GM03348 (cell line): Measurements from ENCODE around the gene BIRC5.
A peak's percentile ranks its signal among the peaks of the same experiment; 100 is the strongest.
"Not testable (repeated sequence)": the region's sequence is repeated elsewhere in the genome, so short reads cannot be mapped to it uniquely, and the experiment has no call there.

Experiments used
- DNase-seq: peaks from one replicate; pipeline ENCODE4 v3.0.0; 2012; ENCODE audit warnings: low spot score

The BIRC5 gene

DNA sequence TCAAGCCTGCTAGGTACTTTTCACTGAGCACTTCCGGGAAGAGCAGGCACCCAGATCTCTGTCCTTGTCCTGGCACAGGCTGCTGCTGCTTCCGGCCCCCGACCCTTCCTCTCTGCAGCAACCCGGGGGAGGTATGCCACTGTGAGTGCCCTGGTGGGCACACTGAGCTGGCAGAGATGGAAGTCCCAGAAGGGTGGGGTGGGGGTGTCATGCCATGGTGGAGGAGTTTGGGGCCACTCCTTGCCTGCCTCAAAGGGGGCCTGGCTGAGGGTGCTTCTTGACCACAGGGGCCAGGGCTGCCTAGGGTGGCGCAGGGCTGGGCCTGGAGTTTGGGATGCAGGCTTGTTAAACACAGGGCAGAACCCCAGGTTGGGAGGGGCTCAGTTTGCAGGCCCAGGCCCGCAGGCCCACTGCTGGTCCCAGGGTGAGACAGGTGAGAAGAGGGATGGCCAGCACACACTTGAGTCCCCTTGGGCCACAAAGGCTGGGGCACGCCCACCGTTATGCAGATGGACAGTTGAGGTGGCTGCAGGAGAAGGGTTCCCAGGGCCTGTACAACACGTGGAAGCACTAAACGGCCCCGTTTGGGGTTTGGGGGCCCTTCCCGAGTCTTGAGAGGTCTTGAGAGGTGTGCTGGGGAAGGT lies 26.1 kb downstream of the BIRC5 start:
- DNase-seq, result no peak

DNA sequence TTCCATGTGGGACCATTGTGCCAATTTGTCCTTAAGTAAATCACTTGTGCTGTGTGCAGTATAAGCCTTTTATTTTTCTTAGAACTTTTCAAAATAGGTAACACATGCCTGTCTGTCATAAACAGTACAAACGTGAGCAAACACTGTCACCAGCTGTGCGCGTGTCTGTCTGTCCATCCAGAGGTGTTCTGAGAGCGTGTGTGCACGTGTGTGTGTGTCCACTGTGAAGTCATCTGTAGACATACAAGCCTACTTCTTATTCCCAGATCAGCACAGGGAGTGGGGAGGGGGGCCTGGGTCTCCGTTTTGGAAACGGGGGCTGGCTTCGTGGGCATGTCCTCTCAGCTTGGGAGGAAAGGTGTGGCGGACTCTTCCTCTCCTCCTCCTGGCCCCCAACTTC lies 26.8 kb downstream of the BIRC5 start:
- DNase-seq, result no peak

DNA sequence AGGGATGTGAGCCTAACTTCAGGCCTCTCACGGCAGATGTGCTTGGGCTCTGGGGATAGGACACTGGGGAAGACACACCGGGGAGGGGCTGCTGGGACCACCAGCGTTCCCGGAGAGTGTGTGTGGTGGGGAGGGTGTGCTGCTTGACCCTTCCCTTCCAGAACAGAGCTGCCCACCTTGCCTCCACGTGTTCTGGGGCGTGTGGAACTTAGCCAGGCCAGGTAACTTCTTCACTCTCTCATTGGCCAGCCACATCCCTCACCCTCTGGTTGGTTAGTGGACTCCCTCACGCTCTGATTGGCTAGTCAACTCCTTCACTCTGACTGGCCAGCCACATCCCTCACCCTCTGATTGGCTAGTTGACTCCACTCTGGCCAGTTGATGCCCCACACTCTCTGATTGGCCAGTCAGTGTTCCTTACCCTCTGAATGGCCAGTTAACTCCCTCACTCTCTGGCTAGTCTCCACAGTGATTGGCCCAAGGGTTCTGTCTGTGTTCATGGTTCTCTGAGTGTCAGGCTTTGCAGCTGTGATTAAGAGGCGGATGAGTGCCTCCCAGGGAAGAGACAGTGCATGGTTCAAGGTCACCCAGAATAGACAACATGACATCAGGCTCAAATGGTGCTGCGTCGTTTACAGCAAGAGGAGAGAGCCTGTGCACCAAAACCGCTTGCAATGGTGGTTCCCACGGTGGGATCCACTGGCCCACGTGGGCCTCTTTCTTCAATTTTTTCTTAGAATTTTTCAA lies 27.4 kb downstream of the BIRC5 start:
- peak; percentile 47 for DNase-seq

DNA sequence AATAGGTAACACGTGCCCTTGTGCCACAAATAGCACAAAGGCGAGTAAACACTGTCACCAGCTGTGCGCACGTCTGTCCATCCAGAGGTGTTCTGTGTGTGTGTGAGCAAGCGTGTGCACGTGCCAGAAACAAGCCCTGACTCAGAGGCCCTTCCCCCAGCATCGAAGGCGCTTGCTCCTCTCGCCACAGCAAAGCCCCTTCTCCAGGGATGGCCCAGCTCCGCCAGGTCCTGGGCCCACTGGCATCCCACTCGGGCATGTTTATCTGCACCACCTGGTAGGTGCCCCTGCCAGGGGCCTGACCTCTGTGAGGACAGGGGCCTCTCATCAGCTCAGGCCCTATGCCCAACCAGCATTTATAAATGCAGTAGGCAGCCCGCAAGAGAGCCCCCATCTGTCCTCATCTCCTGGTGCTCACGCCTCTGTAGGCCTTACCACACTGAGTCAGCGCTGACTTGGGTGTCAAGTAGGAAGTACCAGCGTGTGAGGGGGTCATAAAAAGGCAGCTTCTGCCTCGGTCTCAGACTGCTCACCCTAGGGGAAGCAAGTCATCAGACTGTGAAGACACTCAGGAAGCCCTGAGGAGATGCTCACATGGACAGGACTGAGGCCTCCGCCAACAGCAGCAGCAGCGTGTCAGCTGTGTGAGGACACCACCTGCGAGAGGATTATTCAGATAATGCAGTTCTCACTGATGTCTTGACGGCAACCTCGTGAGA lies 28.1 kb downstream of the BIRC5 start:
- DNase-seq, result no peak

DNA sequence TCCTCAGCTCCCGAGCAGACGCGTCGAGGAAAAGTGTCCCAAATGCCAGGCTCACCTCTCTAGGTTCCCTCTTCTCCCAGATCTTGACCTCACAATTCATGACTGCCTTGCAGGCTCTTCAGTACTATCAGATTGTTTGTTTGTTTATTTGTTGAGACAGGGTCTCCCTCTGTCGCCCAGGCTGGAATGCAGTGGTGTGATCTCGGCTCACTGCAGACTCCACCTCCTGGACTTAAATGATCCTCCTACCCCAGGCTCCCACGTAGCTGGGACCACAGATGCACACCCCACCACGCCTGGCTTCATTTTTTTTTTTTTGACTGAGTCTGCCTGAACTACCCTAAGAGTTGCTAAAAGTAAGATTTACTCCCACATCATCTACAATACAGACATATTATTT lies 33.3 kb downstream of the BIRC5 start:
- no peak for DNase-seq

DNA sequence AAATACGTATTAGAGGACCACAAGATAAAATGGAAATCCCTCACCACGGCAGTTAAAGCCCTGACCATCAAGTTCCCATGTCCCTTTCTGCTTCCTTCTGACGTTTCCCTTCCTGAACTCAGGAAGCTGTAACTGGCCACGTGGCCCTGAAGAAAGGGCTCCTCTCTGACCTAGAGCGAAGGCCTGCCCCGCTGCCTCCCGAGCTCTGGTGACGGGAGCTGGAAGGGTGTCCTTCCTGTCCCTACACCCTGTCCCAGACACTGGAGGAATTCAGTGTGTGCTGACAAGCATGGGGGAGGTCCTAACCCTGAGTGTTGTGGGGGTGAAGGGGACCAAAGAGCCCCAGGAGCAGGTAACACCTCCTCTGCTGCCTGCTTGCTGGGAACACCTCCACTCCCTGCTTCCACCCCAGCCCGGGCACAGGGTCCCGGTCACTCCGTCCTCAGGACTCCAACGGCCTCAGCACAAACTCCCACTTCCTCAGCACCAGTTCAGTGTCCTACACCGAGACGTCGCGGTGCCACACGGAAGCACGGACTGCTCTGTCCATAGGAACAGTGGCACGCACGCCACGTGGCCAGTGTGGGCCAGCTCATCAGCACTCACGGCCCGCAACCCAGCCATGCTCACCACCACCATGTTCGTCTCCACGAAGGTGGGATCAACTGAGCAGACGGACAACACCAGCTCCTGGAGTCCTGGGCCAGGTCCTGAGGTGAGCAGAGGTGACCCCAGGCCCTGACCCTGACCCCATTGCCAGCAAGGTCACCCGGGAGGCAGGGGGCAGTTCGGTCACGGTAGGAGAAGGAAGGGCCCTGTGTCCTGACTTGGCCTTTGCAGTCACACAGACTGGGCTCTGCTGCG lies 34.2 kb downstream of the BIRC5 start:
- DNase-seq, result no peak

DNA sequence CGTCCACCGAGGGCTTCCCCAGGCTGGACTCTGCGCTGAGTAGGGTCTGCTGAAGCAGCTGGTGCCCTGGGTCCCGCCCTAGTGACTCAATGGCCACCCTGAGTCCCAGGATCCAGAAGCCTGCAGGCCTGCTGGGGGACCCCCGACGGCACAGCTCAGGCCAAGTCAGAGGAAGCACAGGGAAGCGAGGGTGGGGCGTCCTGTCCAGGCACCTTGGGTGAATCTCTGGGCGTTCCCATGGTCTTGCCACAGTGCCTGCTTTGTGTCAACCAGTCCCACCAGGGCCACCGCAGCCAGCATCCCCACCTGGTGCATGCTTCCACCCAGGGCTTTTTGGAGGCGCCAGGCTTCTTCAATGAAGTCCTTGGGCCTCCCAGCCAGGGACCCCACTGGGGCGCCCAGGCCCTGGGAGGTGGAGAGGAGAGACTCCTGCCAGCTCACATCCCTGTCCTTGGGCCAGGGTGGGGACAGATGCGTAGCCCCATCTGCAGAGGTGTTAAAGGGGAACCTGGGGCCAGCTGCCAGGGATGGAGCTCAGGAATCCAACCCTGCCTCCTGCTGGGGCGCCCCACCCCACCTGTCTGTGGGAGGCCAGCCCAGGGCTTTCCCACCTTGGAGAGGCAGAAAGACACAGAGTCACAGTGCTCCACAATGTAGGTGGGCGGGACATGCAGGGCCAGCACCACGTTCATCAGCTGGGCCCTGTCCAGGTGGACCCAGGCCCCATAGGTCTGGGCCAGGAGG lies 35.2 kb downstream of the BIRC5 start:
- DNase-seq, result no peak

DNA sequence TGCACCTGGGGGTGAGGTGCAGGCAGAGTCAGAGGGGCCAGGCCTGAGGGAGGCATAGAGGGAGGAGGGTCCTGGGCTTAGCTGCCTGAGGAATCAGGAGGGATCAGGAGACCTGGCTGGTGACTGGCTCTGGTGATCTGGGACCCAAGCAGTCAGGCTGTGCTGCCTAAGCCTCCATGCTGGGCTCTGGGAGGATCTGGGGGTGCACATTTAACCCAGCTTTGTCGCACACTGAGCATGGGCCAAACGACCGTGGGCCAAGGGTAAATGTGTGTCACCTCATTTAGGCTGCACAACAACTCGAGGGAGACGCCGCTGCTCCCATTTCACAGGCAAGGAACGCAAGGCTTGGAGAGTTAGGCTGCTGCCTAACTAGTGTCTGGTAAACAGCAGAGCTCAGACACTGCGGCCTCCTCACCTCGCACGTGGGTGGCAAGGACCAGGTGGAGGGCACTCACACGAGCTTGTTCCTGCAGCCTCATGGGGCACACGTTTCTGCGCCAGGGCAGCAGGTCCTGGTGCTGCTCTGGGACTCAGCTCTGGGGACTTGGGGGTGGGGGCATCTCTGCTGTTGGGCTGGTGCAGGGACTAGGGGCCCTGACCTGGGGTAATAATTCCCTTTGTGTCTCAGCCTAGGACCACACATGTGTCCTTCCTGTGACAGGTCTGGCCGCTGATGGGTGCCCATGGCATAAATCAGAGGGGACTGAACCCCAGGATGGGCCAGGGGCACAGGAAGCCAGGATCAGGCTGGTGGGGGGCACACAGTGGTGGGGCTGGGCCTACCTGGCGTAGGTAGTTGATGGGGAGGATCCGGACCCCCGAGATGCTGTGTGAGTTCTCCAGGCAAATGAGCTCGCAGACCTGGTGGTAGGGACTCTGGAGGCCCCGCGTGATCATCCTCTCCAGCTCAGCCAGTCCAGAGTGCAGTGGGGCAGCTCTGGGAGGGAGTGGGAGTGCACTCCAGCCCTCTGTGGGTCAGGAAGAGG lies 36.1 kb downstream of the BIRC5 start:
- DNase-seq, result no peak

DNA sequence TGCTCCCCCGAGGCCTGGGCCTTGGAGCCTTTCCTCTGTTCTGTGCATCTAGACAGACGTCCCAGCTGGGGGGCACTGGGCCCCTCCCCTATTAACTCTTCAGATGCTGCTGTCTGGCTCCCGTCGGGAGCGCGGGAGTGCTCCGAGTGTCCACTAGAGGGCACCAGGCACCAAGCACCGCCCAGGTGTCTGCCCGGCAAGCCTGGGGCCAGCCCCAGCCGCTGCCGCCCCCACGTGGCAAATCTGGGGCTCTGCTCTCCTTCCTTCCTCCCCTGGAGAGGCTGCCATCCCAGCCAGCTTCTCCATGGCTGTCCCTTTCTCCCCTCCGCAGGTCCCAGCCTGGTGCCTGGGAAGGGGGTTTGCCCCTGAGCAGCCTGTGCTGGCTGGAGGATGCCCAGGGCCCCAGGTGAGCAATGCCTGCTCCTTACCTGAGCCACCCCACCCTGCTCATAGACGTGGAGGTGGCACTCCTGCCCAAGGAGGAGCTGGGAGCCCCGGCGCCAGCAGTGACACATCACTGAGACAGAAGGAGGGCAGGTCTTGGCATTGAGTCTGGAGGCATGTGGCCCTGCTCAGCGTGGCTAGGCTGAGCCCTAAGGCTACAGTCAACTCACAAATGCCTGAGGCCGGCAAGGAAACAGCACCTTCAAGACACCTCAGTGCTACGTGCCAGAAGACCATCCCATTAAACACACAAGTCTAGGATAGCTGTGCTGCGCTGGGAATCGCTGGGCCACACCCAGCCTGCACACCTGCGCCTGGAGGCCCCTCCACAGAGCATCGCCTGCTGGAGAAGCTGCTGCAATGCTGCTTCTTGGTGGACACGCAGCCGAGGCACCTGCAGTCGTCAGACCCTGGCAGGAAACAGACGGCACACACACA lies 37.1 kb downstream of the BIRC5 start:
- DNase-seq, result peak; percentile 98

DNA sequence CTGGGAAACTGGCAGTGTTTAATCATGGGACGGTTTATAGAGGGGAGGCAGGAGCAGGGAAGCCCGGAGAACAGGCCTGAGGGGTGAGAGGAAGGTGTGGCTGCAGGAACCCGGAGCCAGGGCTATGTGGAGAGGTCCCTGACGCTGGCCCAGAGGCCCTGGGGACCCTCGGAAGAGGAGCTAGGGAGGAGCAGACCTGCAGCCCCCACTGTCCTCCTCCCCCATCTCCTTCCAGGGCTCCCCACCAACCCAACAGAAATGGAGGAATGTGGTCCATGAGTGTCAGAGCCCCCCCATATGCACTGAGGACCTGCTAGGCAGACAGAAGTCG lies 37.7 kb downstream of the BIRC5 start:
- DNase-seq, result no peak

DNA sequence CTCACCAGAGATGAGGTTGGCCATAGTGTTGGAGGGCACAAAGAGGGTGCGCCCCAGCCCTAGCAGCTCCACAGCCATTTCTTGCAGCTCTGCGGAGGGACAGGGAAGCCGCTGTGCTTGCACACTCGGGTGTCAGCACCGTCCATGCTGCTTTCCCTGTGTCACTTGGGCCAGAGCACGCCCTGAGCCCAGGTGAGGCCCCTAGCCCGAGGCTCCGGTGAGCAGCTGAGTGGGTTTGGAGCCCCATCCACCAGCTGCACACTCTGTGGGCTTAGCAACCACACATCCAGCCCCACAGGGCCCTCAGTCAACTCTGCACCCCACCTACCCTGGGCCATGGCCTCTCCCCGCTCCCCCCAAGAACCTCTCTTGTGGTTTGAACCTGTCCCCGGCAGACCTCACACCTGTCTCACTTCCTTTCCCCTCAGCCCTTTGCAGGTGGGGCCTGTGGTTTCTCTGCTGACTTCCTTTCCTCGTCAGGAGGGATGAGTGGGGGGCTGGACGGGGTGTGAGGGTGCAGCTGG lies 38.1 kb downstream of the BIRC5 start:
- no peak for DNase-seq

DNA sequence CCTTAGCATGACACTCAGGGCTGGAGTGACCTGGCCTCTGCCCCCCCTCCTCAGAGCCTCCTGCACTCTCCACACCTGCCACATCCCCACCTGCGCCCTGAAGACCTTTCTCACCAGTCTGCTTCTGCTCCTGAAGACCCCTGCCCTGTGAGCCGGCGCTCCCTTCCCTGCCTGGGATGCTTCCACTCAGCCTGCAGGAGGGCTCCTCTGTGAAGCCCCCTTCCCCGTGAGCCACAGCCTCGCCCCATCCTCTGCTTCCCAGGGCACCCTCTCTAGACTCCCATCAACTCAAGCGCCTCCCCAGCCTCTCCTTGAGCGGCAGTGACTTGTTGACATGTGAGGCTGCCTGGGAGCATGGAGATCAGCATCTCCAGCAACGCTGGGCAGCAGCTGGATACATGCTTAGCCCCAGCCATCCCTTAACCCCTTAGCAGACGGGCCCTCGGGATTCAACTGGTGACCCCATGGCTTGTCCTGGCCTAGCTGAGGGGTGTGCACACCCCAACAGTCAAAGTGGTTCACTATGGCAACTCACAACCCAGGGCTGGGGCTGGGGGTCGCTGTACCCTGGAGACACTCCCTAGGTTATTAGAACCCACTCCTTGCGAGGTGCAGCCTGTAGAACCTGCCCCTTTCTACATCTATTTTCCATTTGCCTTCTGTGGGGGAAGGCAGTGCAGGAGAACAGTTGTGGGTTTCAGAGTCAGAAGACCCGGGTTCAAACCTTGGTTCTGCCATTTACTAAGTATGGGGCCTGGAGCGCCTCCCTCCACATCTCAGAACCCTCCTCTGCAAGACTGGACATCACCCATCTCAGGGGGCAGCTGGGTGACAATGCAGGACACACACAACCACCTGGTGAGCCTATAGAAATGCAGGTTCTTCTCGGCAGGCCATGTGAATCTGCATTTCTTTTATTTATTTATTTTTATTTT lies 38.9 kb downstream of the BIRC5 start:
- DNase-seq, result no peak

DNA sequence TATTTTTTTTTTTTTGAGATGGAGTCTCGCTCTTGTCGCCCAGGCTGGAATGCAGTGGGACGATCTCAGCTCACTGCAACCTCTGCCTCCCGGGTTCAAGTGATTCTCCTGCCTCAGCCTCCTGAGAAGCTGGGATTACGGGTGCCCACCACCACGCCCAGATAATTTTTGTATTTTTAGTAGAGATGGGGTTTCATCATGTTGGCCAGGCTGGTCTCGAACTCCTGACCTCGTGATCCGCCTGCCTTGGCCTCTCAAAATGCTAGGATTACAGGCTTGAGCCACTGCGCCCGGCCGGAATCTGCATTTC lies 39.5 kb downstream of the BIRC5 start:
- DNase-seq, result not testable (repeated sequence)

DNA sequence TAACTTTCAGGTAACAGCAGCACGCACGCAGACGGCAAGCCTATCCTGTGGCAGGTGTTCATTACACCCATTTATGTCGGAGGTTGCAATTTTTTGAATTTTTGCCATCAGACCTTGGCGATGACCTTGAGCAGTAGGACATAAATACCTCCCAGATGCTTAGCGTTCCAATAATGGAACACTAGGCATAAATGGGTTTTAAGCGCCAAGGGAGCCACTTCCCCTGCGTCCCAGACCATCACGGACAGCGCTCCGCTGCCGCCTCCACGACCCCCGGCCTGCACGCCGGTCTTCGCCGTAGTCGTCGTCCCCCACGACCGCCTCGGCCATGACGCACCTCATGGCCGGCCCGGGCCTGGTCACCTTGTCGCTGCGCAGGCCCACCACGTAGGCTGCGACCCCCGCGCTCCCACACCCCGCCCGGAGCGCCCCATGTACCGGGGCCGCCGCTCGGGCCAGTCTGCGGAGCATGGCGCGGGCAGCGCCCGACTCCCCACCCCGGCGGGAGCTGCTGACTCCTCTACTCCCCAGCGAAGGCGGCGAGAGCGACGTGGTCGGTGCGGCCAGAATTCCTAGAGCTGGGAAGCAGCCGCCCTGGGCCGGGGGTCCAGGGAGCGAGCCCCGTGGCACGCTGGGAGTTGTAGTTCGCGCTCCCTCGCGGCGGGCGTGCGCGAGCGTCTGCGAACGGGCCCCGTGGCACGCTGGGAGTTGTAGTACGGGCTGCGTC lies 40.1 kb downstream of the BIRC5 start:
- DNase-seq, result peak; percentile 95

DNA sequence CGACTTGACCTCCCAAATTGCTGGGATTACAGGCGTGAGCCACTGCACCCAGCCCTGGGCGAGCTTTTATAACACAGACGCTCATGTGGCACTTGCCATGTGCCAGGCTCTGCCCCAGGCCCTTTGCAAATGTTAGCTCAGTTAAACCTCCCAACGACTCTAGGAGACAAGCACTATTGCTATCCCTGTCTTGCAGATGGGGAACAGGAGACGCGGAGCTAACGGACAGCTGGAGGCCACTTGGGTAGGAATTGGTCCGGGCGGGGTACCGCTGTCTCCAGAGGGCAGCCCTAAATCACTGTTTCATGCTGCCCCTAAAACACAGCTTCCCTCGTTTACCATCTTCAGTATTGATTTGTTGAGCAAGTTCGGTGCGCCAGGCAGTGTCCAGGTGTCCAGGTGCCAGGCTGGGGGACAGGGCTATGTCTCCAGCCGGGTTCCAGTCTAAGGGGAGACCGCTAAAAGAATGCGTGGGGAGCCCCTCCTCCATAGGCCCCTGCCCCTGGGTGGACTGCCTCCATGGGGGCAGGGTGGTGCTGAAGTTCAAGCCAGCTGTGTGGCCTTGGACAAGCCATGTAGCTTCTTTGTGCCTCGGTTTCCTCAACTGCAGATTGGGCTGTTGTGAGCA lies 41.1 kb downstream of the BIRC5 start:
- DNase-seq, result no peak

DNA sequence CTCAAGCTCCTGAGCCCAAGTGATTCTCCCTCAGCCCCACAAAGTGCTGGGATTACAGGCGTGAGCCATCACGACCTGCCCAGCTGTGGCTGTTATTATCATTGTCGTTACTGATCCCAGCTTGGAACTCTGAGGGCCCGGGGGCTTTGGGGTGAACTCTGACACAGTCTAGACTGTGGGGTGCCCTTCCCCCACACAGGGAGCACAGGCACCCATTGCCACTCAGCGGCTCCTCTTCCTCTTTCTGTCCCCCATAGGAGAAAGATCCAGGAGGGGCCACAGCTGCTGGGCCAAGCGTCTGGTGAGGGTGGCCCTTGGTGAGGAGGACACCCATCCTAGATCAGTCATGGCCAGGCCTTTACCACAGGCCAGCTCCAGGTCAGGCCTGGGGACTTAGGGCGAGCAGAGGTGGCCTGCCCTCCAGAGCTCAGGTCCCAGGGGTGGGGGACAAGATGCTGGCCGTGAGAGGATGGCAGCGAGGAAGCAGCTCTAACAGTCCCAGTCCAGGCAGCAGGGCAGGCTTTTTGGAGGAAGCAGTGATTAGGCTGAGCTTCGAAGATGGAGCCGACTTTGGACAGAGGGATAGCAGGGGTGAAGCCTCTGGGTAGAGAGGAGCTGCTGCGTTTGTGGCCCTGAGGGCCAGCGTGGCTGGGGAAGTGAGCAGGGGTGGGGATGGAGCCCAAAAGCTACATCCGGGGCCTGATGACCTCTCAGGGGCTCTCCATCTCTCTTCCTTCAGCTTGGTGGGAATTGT lies 42.1 kb downstream of the BIRC5 start:
- DNase-seq, result no peak
